ENCODE measurements around the gene GDF3.
"Not testable (repeated sequence)": the region's sequence is repeated elsewhere in the genome, so short reads cannot be mapped to it uniquely, and the experiment has no call there.

Gene GDF3

DNA sequence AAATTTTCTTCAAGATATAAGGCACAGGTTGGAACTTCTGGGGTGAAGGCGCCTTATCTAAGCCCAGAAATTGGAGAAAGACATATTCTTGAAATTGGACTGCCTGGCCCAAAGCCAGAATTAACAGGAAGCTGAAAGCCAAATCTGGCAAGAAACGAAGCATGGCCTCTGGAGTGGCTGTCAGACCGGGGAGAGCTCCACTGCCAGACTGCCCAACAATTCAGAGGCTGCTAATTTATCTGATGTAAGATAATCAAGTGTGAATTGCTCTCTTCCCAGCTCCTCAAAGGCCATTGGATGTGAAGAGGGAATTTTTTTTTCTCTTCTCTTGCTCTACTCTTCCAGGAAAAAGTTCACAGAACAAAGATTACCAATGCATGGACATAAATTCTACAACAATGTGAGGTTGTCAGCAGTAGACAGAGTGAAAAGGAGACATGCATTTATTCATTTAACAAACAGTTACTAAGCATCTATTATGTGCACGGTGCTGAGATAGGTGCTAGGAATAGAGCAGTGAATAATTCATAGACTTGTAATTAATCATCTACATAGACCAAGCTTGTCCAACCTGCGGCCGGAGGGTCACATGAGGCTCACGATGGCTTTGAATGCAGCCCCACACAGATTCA, at the start of gene GDF3:
TSS of gene GDF3 (minus strand) at position 210 of the 632 bp plus-strand sequence. CDS start at position 163, 47 bp downstream.
- DNase-seq (ENCODE audit: low spot score) = no peak

DNA sequence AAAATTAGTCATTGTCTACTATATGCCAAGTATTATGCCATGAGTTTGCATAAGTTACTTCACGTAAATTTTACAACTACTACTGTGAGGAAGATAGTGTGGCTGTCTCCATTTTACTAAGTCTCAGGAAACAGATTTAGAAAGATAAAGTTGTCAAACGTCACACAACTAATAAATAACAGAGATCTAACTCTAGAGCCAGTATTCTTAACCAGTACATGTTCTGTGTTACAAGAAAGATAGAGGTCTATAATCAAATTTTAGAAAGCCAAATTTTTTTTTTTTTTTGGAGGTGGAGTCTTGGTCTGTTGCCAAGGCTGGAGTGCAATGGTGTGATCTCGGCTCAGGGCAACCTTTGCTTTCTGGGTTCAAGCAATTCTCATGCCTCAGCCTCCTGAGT, 37.4 kb upstream of the GDF3 start:
- no peak for DNase-seq (ENCODE audit: low spot score)

DNA sequence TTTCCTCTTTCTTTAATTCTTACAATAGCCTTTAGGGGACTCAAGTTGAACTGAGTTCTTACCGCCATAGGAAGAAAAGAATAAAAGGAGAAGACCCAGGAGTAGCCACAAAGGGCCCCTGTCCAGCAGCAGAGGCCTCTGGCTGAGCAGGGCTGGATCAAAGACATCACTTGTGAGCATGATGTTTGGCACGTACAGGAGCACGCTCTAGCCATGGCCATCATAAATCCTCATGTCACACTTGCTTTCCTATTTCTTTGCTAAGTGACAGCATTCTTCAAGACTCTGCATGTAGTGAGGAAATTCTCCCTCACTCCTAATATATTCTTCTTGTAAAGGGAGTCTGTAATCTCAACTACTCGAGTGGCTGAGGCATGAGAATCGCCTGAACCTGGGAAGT, 35.9 kb upstream of the GDF3 start:
- no peak for DNase-seq (ENCODE audit: low spot score)

DNA sequence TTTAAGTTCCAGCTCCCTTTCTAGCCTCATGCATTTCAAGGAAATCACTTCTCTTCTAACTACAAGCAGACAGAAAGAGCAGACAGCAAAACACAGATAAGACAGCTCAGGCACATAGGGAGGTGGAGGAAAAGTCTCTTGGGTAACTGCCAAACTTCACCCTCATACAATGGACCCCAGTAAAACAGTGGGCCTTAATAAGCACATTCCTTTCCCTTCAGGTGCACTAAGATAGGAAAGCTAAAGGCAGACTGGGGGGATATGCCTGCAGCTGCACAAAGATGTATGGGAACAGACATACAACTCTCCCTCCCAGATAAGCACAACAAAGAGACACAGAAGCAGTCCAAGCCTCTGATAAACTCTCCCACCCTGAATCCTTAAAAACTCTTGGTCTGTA, 35.4 kb upstream of the GDF3 start:
- not testable (repeated sequence) for DNase-seq (ENCODE audit: low spot score)

DNA sequence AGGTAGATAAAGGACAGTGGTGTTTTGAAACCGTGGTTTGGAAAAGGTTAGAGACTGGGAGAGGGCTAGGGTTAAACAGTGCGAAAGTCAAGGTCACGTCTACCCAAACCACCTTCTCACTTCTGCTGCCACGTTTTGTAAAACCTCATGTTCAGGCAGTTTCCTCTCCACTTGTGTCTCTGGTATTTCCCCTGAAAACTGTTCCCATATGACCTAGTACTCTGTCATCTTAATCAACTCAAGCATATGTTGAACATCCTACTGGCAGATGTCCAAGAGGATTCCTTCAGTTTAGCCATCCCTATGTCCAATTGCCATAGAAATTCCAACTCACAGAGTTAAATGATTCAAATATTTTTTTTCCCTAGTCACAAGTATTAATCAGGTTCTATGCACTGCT, 34.2 kb upstream of the GDF3 start:
- DNase-seq (ENCODE audit: low spot score) = no peak

DNA sequence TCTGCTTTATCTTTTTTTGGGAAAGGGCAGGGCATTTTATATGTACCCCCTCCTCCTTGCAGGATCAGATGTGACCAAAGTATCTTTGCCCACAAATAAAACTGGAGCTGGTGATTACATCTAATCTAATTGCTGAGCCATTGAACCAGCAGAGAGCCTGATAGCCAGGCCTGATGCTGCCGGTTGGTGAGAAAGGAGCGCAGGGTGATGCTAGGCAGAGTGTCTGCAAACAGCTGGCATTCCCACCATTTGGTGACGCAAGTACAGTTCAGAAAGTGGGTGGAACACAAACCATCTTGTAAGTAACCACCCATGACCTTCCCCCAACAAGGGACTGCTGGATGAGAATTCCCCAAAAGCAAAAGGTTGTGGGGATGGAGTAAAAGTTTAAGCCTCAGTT, 28.4 kb upstream of the GDF3 start:
- no peak for DNase-seq (ENCODE audit: low spot score)

DNA sequence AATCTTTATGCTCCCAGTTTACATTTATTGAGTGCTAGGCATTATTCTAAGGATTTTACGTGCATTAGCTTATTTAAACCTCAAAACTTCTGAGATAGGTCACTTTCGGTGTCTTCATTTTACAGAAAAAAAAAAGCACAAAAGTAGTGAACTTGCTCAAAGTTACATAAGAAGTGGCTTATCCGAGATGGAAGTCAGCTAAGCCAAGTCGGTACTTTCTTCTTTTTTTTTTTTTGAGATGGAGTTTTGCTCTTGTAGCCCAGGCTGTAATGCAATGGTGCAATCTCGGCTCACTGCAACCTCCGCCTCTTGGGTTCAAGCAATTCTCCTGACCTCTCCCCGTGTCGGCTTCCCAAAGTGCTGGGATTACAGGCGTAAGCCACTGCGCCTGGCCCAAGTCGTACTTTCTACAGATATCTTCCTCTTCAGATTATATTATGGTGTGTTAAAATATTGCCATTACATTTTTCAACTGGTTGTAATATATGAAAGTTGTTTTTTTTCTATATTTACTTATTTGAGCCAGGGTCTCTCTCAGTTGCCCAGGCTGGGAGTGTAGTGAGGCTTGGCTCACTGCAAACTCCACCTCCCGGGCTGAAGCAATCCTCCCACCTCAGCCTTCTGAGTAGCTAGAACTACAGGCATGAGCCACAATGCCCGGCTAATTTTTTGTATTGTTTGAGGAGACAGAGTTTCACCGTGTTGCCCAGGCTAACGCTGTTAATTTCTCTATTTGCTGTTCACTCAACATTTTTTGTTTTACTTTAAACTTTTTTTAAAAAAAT, 24.6 kb upstream of the GDF3 start:
- no peak for DNase-seq (ENCODE audit: low spot score)

DNA sequence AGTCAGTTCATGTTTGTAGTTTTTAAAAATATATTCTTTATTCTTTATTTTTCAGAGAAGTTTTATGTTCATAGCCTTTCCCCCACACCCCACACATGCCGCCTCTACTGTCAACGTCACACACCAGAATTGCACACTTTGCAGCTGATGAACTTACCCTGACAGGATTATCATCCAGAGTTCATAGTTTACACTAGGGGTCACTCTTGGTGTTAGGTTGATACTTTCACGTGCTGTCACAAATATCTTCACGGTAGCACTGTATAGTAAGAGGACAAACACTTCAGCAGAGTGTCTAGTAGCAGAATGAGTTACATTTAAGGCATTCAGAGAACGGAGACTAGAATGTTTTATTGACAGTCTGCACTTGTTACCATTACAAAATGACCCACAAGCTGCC, 20.8 kb upstream of the GDF3 start:
- no peak for DNase-seq (ENCODE audit: low spot score)

DNA sequence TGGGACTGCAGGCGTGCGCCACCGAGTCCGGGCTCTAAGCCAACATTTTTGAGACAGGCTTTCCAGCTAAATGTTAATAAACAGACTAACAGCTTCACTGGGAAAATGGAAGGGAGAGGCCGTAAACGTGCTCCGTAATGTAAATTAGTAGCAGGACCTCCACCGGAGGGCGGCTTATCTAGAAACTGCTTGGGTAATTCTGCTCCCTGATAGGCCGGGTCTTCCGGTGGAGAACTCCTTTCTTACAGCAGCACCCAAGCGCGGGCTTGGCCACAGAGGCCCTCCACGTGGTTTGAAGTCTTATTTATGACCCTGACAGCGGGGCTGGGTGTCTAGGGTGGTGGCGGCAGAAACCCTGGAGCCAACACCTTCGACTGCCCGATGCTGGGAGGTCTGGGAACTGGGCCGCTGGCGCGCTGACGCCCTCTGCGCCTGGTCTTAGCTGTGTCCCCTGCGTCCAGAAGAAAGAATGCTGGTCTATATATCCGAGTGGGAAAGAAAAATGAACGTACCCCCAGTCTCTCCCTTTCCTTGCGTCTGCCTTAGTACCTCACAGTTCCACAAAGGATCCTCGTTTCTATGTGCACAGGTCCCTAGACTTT, 17.4 kb upstream of the GDF3 start:
- no peak for DNase-seq (ENCODE audit: low spot score)

DNA sequence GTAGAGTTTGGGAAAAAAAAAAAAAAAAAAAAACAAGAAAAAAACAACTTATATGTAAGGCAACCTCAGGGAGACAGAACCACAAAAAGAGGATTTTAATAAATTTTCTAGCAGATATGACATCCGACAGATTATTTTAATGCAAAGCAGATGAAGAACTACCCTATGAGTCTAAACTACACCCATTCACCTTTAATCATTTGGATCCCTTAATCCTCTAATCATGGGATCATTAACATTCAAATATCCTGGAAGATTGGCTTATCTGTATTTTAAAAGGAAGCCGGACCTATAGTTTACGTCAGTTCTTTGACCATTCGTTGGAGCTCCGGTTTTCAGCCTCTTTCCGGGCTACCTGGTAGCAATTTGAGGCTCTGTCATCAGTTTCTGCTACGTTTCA, 15.6 kb upstream of the GDF3 start, which contains the start of gene DPPA3:
TSS of gene DPPA3 (plus strand) at position 301 of the 400 bp plus-strand sequence. CDS start 138 bp downstream, outside the sequence.
- DNase-seq (ENCODE audit: low spot score) = no peak

DNA sequence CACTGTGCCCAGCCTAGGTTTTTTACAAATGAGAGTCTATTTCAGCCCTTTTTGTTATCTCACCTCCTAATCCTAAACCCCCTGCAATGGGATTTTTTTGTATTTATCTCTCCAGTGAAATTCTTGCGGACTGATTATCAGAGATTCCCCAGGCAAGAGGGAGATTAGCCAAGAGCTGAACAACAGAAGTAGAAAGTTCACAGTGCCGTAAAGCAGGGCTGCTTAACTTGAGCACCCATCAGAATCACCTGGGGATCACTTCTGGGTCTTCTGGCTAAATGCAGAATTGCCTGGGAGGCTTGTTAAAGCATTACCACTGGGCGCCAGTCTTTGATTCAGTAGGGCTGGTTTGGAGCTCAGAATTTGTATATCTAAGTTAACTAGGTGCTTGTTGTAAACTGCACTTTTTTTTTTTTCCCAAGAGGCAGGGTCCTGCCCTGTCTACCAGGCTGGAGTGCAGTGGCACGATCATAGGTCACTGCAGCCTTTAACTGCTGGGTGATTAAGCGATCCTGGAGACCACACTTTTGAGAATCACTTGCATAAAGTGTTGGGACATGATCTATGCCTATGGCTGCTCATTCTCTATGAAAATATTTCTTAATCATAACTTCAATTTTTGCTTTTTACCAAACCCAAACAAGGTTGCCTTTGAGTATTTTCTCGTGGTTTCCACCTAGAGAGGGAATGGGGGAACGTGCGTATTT, 14.5 kb upstream of the GDF3 start:
- DNase-seq (ENCODE audit: low spot score) = no peak

DNA sequence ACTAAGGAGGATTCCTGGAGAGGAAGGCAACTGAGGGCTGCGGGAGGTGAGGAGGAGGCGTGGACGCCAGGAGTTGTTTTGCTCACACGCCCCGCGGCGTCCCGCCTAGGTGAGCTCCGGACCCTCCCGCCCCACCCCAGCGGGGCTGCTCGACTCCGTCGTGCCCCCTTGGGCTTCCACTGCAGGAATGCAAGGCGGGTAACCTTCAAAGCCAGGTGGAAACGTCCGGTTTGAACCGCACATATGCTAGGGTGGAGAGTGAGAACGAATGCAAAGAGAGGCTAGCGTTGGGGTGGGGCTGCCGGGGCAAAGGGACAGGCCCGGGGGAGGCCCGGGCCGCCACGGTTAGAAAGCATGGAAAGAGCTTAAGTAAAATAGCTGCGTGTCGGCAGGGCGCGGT, 10.3 kb upstream of the GDF3 start:
- DNase-seq (ENCODE audit: low spot score) = no peak

DNA sequence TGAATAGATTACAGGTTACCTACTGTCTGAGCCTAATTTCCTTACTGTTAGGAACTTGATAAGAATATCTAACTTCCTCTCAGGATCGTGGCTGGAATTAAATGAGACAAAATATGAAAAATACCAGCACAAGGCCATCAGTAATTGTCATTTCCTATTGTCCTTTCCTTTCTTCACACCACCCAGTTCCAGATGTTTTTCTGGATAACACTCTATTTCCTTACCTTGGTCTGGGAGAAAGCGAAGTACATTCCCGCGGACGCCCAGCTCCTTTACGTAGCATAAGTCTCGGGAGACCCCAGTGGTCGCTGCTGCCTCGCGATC, 376 bp downstream of the GDF3 start:
- no peak for DNase-seq (ENCODE audit: low spot score)

DNA sequence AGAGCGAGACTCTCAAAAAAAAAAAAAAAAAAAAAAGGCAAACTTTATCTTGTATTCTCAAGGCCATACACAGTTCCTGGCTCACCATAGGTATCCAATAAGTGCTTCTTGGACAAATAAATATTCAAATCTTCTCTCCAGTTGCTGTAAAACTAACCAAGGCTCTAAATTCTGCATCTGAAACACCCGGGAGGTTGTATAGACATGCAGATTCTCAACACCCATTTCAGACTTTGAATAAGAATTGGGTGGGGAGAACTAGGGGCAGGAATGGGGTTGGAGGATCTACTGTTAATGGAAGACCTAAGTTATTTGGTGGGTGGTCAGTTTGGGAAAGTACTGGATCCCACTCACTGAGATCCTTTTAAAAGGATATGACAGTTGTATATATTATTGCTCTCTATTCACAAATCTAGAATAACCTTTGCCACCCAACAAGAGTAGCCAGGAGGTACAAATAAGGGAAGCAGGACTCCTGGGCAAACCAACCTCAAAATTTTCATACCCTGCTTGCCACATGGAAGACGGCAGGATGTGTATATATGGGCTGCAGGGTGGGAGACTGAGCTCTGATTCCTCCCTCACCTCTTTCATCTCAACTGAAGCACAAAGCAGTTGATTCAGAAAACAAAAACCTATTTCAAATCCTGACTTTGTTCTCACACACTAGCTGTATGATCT, 879 bp downstream of the GDF3 start:
- DNase-seq (ENCODE audit: low spot score) = no peak

DNA sequence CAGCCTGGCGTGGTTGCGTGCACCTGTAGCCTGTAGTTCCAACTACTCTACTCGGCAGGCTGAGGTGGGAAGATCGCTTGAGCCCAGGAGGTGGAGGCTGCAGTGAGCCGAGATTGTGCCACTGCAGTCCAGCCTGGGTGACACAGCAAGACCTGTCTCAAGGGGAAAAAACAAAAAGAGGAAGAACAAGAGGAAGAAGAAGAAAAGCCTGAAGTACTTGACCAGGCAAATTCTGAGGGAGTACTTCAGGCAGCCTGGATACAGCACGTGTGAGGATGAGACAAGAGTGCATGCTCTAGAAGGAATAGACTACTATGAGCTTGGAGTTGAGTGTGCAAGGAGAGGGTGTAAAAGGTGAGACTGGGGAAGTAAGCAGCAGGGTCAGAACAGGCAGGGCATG, 1.8 kb downstream of the GDF3 start:
- DNase-seq (ENCODE audit: low spot score) = no peak

DNA sequence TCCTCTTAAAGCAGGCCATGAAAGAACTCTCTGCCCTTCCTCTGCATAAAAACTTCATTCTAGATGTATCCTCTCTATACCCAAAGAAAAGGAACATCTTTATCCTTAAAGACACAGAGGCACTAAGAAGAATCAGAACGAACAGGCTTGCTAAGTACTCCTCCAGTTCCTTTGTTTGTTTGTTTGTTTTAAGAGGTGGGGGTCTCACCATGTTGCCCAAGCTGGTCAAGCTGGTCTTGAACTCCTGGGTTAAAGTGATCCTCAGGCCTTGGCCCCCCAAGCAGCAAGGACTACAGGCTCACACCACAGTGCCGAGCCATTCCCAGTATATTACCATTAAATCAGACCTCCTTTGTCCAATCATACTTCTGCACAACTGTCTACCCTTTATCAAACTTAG, 14.0 kb downstream of the GDF3 start:
- DNase-seq (ENCODE audit: low spot score) = no peak

DNA sequence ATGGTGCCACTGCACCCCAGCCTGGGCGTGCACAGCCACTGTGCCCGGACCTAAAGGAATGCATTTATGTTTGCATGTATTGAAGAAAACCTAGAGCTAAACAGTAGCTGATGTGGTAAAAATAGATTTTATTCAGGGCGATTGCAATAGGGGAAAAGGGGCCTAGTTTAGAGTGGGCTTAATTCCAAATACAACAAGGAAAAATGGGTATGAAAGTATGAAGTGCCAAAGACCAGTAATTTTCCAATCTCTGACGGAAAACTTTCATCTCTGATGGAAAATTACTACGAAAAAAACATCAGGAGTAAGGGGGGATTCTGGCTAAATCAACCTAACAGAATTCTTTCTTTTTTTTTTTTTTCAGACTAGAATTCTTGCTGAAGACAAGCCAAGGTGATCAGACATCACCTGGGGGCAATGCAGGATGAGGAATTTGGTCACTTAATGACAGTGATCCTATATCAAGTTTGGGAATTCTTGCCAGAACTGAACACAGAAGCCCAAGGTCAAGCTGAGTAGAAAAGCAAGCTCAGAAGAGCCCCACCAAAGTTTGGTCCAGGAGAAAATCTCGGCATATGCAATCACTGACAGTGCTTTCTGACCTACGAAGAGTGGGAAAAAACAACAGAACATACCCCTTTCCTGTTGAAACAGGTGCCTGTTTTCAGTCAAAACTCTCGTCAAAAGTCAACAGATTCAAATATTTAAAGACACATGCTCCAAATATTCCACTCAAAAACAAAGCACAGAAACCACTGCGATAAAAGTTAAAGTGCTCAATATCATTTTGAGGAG, 16.1 kb downstream of the GDF3 start:
- no peak for DNase-seq (ENCODE audit: low spot score)

DNA sequence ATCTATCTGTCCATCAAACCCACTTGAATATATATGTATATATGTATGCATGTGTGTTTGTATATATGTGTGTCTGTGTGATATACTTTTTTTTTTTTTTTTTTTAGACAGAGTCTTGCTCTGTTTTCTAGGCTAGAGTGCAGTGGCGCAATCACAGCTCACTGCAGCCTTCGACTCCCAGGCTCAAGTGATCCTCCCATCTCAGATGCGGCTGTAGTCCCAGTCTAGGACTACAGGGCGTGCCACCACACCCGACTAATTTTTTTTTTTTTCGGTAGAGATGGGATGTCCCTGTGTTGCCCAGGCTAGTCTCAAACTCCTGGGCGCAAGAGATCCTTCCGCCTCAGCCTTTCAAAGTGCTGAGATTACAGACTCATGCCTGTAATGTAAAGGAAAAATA, 16.8 kb downstream of the GDF3 start:
- no peak for DNase-seq (ENCODE audit: low spot score)

DNA sequence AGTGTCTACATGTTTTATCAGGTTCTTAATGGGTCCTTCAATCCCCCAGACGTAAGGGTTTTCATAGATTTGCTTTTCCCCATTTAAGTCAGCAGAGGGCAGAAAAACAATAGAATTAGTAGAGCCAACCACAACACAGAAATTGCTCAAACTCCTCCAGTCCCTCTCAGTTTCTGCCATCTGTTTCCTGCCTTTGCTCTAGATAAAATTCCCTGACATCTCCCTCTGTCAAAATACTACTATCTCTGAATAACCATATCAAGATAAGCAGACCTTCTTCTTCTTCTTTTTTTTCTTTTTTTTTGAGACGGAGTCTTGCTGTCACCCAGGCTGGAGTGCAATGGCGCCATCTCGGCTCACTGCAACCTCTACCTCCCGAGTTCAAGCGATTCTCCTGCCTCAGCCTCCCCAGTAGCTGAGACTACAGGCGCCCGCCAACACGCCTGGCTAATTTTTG, 18.1 kb downstream of the GDF3 start:
- DNase-seq (ENCODE audit: low spot score) = not testable (repeated sequence)

DNA sequence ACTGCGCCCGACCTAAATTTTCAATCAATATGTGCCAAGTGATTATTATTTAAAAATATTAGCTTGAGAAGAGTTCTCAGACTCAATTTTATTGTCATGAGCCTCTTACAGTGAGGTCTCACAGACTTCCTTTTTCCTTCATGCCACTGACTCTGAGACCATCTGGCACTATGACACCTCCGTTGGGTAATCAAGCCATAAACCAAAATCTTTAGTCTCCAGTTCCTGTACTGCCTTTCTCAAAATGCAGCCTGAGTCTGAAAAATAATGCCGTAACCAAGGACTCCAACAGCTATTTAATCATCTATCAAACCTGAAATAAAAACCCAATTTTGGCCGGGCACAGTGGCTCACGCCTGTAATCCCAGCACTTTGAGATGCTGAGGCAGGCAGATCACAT, 20.1 kb downstream of the GDF3 start:
- DNase-seq (ENCODE audit: low spot score) = not testable (repeated sequence)

DNA sequence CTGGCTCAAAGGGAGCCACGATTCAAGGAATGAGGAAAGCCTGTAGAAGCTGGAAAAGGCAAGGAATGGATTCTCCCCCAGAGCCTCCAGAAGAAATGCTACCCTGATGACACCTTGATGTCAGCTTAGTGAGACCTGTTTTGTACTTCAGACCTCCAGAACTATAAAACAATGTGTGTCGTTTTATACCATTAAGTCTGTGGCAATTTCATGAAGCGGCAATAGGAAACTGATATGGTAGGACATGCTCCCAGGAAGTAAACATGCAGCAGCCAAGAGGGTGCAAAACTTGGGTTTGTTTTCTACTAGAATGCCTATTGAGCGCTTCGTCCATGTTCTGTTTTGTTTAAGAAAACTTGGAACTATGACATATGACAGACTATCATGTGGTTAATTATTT, 27.4 kb downstream of the GDF3 start:
- no peak for DNase-seq (ENCODE audit: low spot score)

Data from ecto neural progenitor cell (in vitro differentiated cells).